Activated naive CD8-positive, alpha-beta T cell (primary cell): ENCODE data around the gene SLC44A1.

Experiments used
- H3K27ac Mint-ChIP-seq: one replicate; pipeline ENCODE4 v1.8.0; 2021; ENCODE audit warnings: mixed read lengths
- H3K27me3 Mint-ChIP-seq: one replicate; pipeline ENCODE4 v1.8.0; 2021; ENCODE audit warnings: mixed read lengths
- H3K36me3 Mint-ChIP-seq: one replicate; pipeline ENCODE4 v1.8.0; 2021; ENCODE audit warnings: mixed read lengths
- H3K4me1 Mint-ChIP-seq: one replicate; pipeline ENCODE4 v1.8.0; 2021; ENCODE audit warnings: low read depth, mixed read lengths
- H3K4me3 Mint-ChIP-seq: one replicate; pipeline ENCODE4 v1.8.0; 2021; ENCODE audit warnings: mild to moderate bottlenecking, mixed read lengths
- H3K9me3 Mint-ChIP-seq: one replicate; pipeline ENCODE4 v1.8.0; 2021; ENCODE audit warnings: low read depth, mixed read lengths

The SLC44A1 gene

GRCh38 chr9:105244003-105244733 lies at the start of gene SLC44A1:
TSS of gene SLC44A1 (plus strand) at chr9:105244651. CDS start at chr9:105244869, 218 bp downstream.
- H3K4me3 Mint-ChIP-seq, result peak within 1 kb of the TSS; percentile 90
- peak within 1 kb of the TSS; percentile 87 for H3K27ac Mint-ChIP-seq
- no peaks in the 10 kb centered on the region for H3K9me3 Mint-ChIP-seq
- no peaks in the 10 kb centered on the region for H3K27me3 Mint-ChIP-seq
- peaks cover 27% of the 10 kb centered on the region for H3K4me1 Mint-ChIP-seq
- no peaks in the 10 kb centered on the region for H3K36me3 Mint-ChIP-seq

- peaks cover 5% of the 10 kb centered on the region for H3K27me3 Mint-ChIP-seq
- no peaks in the 10 kb centered on the region for H3K4me1 Mint-ChIP-seq
- H3K9me3 Mint-ChIP-seq, result no peaks in the 10 kb centered on the region
- no peak overlapping the region for H3K4me3 Mint-ChIP-seq
- peaks cover 2% of the 10 kb centered on the region for H3K36me3 Mint-ChIP-seq
- H3K27ac Mint-ChIP-seq, result no peak overlapping the region
These were observed 49.2 kb upstream of the SLC44A1 start for GRCh38 chr9:105195259-105195658.

- no peak overlapping the region for H3K27ac Mint-ChIP-seq
These were observed 46.4 kb upstream of the SLC44A1 start for GRCh38 chr9:105198023-105198422.

GRCh38 chr9:105198865-105199264 lies 45.6 kb upstream of the SLC44A1 start:
- H3K27ac Mint-ChIP-seq, result no peak overlapping the region
- H3K9me3 Mint-ChIP-seq, result no peaks in the 10 kb centered on the region
- no peaks in the 10 kb centered on the region for H3K4me1 Mint-ChIP-seq
- H3K36me3 Mint-ChIP-seq, result peaks cover 2% of the 10 kb centered on the region
- H3K27me3 Mint-ChIP-seq, result peaks cover 4% of the 10 kb centered on the region
- H3K4me3 Mint-ChIP-seq, result no peak overlapping the region

More at GRCh38 chr9:105198023-105198422, 46.4 kb upstream of the SLC44A1 start:
- Mint-ChIP-seq H3K4me1 (no peaks in the 10 kb centered on the region), H3K4me3 (no peak overlapping the region), H3K27me3 (peaks cover 5% of the 10 kb centered on the region), H3K9me3 (no peaks in the 10 kb centered on the region), H3K36me3 (peaks cover 2% of the 10 kb centered on the region)

GRCh38 chr9:105204416-105204815 lies 40.0 kb upstream of the SLC44A1 start:
- Mint-ChIP-seq H3K4me1 (no peaks in the 10 kb centered on the region), H3K27ac (no peak overlapping the region), H3K27me3 (no peaks in the 10 kb centered on the region), H3K9me3 (no peaks in the 10 kb centered on the region), H3K4me3 (no peak overlapping the region), H3K36me3 (no peaks in the 10 kb centered on the region)

GRCh38 chr9:105205787-105206495 lies 38.5 kb upstream of the SLC44A1 start:
- Mint-ChIP-seq H3K36me3 (no peaks in the 10 kb centered on the region), H3K4me1 (no peaks in the 10 kb centered on the region), H3K27me3 (no peaks in the 10 kb centered on the region), H3K9me3 (no peaks in the 10 kb centered on the region), H3K27ac (no peak overlapping the region), H3K4me3 (no peak overlapping the region)

GRCh38 chr9:105206496-105206820 lies 38.0 kb upstream of the SLC44A1 start:
- Mint-ChIP-seq H3K36me3 (no peaks in the 10 kb centered on the region), H3K27ac (no peak overlapping the region), H3K4me1 (no peaks in the 10 kb centered on the region), H3K4me3 (no peak overlapping the region), H3K9me3 (no peaks in the 10 kb centered on the region), H3K27me3 (no peaks in the 10 kb centered on the region)

- Mint-ChIP-seq H3K27ac (no peak overlapping the region), H3K4me1 (no peaks in the 10 kb centered on the region), H3K36me3 (no peaks in the 10 kb centered on the region), H3K9me3 (no peaks in the 10 kb centered on the region), H3K4me3 (no peak overlapping the region), H3K27me3 (no peaks in the 10 kb centered on the region)
These were observed 37.4 kb upstream of the SLC44A1 start for GRCh38 chr9:105206821-105207699.

GRCh38 chr9:105216440-105217178 lies 27.8 kb upstream of the SLC44A1 start:
- H3K4me3 Mint-ChIP-seq, result no peak overlapping the region
- no peaks in the 10 kb centered on the region for H3K4me1 Mint-ChIP-seq
- H3K27me3 Mint-ChIP-seq, result peaks cover 2% of the 10 kb centered on the region
- peaks cover 4% of the 10 kb centered on the region for H3K36me3 Mint-ChIP-seq
- no peaks in the 10 kb centered on the region for H3K9me3 Mint-ChIP-seq
- H3K27ac Mint-ChIP-seq, result no peak overlapping the region

GRCh38 chr9:105218673-105219072 lies 25.8 kb upstream of the SLC44A1 start:
- Mint-ChIP-seq H3K36me3 (peaks cover 2% of the 10 kb centered on the region), H3K27ac (no peak overlapping the region)

GRCh38 chr9:105219291-105219805 lies 25.1 kb upstream of the SLC44A1 start:
- Mint-ChIP-seq H3K27me3 (peaks cover 2% of the 10 kb centered on the region), H3K4me1 (no peaks in the 10 kb centered on the region), H3K27ac (no peak overlapping the region), H3K4me3 (no peak overlapping the region), H3K36me3 (peaks cover 5% of the 10 kb centered on the region), H3K9me3 (peaks cover 15% of the 10 kb centered on the region)

More at GRCh38 chr9:105218673-105219072, 25.8 kb upstream of the SLC44A1 start:
- H3K9me3 Mint-ChIP-seq, result peaks cover 8% of the 10 kb centered on the region
- H3K27me3 Mint-ChIP-seq, result no peaks in the 10 kb centered on the region
- H3K4me3 Mint-ChIP-seq, result no peak overlapping the region
- H3K4me1 Mint-ChIP-seq, result no peaks in the 10 kb centered on the region

GRCh38 chr9:105220451-105220850 lies 24.0 kb upstream of the SLC44A1 start:
- H3K4me1 Mint-ChIP-seq, result no peaks in the 10 kb centered on the region
- peaks cover 21% of the 10 kb centered on the region for H3K9me3 Mint-ChIP-seq
- H3K36me3 Mint-ChIP-seq, result peaks cover 8% of the 10 kb centered on the region
- no peak overlapping the region for H3K27ac Mint-ChIP-seq
- peaks cover 2% of the 10 kb centered on the region for H3K27me3 Mint-ChIP-seq
- H3K4me3 Mint-ChIP-seq, result no peak overlapping the region

- H3K9me3 Mint-ChIP-seq, result peaks cover 21% of the 10 kb centered on the region
- H3K4me1 Mint-ChIP-seq, result no peaks in the 10 kb centered on the region
- H3K4me3 Mint-ChIP-seq, result no peak overlapping the region
- peaks cover 10% of the 10 kb centered on the region for H3K36me3 Mint-ChIP-seq
- H3K27ac Mint-ChIP-seq, result no peak overlapping the region
- peaks cover 2% of the 10 kb centered on the region for H3K27me3 Mint-ChIP-seq
These were observed 20.8 kb upstream of the SLC44A1 start for GRCh38 chr9:105223544-105224140.

- Mint-ChIP-seq H3K27ac (no peak overlapping the region), H3K4me1 (no peaks in the 10 kb centered on the region), H3K4me3 (no peak overlapping the region), H3K9me3 (peaks cover 21% of the 10 kb centered on the region), H3K27me3 (peaks cover 7% of the 10 kb centered on the region), H3K36me3 (peaks cover 10% of the 10 kb centered on the region)
These were observed 18.4 kb upstream of the SLC44A1 start for GRCh38 chr9:105226055-105226454.
